ENCODE results near the gene RAE1.

The RAE1 gene

DNA sequence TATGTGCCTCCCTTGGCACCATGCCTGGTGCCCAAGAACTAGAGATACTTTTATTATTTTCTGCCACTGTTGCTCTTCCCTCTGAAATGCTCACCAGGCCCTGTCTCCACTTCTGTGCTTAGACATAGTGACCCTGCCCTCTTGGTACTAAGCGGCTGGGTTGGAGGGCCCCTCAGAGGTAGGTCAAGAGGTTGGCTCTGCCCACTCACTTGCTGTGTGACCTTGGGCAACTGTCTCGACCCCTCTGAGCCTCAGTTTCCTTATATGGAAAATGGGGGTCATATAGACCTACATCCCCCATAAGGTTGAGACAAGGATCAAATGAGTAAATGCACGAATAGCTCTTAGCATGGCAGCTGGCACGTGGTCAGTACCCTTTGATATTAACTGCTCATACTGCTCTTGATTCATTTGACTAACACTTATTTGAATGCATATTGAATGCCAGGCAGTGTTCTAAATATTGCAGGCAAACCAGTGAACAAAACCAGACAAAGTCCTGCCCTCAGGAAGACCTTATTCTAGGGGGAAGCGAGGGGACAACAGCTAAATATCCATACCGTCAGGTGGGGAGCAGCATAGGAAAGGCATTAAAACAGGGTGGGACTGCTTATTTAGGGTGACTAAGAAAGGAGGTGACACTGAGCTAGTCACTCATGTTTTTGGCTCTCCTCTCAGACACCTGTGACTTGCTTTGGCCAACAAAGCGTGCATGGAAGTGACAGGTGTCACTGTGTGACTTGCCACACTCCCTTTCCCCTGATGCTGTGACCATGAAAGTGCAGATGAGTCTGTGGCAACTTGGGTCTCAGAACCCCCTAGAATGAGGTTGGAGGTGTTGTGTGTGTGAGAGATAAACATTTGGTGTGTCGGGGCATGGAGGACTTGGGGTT, 35.7 kb upstream of the RAE1 start:
- H3K4me2 ChIP-seq, result peak overlapping the region in 3 of 11 experiments; percentile 10 to 24 (median 21); a peak in 1 of 22 replicates
- TF ChIP-seq Cebpa-rat (IDR thresholded peaks at IDR 0.05), result no peak
- no peak overlapping the region for H3K27ac ChIP-seq
- H3K9ac ChIP-seq, result no peak overlapping the region
- no peaks in the 10 kb centered on the region for H3K9me3 ChIP-seq (replicated peaks in 1 of 11)
- H4K20me1 ChIP-seq, result no peaks in the 10 kb centered on the region; a peak in 1 of 22 replicates
- peaks cover 4 to 37% (median 26%) of the 10 kb centered on the region in 10 experiments; a peak in 17 of 20 replicates for H3K4me1 ChIP-seq
- no peak overlapping the region for H3K4me3 ChIP-seq
- peaks cover 0 to 6% (median 0%) of the 10 kb centered on the region in 11 experiments; a peak in 1 of 22 replicates for H3K27me3 ChIP-seq
- H3K36me3 ChIP-seq, result no peaks in the 10 kb centered on the region

DNA sequence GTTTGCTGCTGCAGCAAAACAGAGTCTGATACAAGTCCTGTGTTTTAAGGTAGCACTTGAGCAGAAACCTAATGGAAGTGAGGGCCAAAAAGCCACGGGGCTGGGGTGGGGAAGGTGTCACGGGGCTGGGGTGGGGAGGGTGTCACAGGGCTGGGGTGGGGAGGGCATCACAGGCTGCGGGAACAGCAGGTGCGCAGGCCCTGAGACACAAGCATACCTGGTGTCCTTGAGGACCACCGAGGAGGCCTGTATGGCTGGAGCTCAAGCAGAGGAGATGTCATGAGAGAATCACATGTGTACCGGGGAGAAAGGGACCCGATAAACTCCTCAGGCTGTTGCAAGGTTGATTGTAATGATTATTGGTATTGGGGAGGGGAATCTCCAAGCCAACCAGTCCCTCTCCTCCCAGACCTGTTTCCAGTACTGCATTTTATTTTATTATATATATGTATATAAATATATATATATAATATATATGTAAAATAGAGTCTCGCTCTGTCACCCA, 35.0 kb upstream of the RAE1 start:
- no peak overlapping the region for H3K9ac ChIP-seq
- no peaks in the 10 kb centered on the region; a peak in 1 of 22 replicates for H4K20me1 ChIP-seq
- H3K4me1 ChIP-seq, result peaks cover 4 to 37% (median 26%) of the 10 kb centered on the region in 10 experiments; a peak in 17 of 20 replicates
- no peaks in the 10 kb centered on the region for H3K36me3 ChIP-seq
- peak overlapping the region in 6 of 11 experiments; percentile 59 to 86 (median 76); a peak in 9 of 22 replicates for H3K4me2 ChIP-seq
- H3K4me3 ChIP-seq, result no peak overlapping the region
- TF ChIP-seq Cebpa-rat (IDR thresholded peaks at IDR 0.05), result no peak
- H3K27me3 ChIP-seq, result peaks cover 0 to 6% (median 0%) of the 10 kb centered on the region in 11 experiments; a peak in 1 of 22 replicates
- H3K9me3 ChIP-seq (replicated peaks in 1 of 11), result no peaks in the 10 kb centered on the region
- no peak overlapping the region for H3K27ac ChIP-seq

DNA sequence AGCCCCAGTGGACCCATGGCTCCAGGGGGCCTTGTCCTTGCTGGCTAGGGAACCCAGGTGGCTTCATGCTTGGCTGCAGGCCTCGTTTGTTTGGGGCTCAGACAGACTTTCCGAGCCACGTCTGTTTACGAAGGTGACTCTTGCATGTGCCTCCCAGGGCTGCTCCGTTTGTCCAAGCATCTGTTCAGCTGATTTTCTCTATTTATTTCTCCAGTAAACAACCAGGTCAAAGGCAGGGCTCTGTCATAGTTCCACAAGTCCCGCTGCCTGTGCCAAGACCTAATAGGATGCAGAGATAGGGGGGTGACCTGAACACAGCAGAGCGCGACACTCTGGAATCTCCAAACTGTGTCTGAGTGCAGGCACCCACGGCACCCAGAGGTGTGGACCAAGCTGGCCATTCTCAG, 34.3 kb upstream of the RAE1 start:
- Histone ChIP-seq H3K27me3 (peaks cover 0 to 6% (median 0%) of the 10 kb centered on the region in 11 experiments; a peak in 1 of 22 replicates), H3K4me2 (peak overlapping the region in 10 of 11 experiments; percentile 37 to 86 (median 72); a peak in 19 of 22 replicates), H4K20me1 (no peaks in the 10 kb centered on the region; a peak in 1 of 22 replicates), H3K9ac (peak overlapping the region in 3 of 11 experiments; percentile 0 to 35 (median 15); a peak in 2 of 22 replicates), H3K27ac (peak overlapping the region in 2 of 11 experiments; percentile 21 to 35; a peak in 2 of 22 replicates), H3K4me3 (no peak overlapping the region), H3K36me3 (no peaks in the 10 kb centered on the region), H3K9me3 (replicated peaks in 1 of 11) (no peaks in the 10 kb centered on the region), H3K4me1 (peaks cover 4 to 44% (median 26%) of the 10 kb centered on the region in 10 experiments; a peak in 17 of 20 replicates)
- no peak for TF ChIP-seq Cebpa-rat (IDR thresholded peaks at IDR 0.05)

DNA sequence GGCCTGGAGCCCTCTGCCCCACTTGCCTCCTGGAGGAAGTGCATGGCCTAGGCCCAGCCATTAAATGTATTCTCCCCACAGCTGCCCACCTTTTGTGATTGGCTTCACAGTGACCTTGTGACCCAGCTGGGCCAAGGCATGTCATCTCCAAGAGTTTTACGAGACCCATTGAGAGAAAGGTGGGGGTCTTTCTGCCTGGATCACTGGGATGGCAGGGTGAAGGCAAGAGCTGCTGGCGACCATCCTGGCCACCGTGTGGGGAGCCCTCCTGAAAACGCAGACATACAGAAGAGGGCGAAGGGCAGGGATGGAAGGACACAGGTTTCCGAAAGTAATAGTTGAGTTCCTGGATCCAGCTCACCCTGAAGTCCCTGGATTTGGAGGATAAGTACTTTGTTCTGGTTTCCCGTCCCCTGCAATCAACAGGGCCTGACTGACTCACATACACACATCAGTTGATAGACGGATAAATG, 33.7 kb upstream of the RAE1 start:
- no peak for TF ChIP-seq Cebpa-rat (IDR thresholded peaks at IDR 0.05)
- peak overlapping the region in 3 of 11 experiments; percentile 21 to 35 (median 31); a peak in 4 of 22 replicates for H3K27ac ChIP-seq
- no peaks in the 10 kb centered on the region; a peak in 1 of 22 replicates for H4K20me1 ChIP-seq

DNA sequence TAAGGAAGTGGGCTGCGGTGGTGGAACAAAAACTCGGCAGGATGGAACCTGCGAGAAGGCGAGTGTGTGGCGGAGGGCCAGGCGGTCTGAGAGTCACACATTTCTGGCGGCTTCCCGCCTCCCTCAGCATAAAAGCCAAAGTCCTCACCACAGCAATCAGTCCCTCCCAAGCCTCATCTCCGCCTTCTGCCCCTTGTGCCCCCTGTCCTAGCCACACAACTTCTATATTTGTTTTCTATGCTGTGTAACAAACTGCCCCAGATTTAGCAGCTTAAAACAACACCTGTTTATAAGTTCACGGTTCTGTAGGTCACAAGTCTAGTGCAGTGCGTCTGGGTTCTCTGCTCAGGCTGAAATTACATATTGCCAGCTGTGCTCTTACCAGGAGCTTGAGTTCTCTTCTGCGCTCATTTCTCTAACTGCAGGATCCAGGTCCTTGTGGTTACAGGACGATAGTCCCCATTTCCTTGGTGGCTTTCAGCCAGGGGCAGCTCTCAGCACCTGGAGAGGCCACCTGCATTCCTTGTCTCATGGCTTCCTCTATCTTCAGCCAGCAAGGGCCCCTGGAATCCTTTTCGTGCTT, 33.2 kb upstream of the RAE1 start:
- Histone ChIP-seq H3K4me2 (peak overlapping the region in 9 of 11 experiments; percentile 44 to 86 (median 75); a peak in 19 of 22 replicates), H4K20me1 (no peaks in the 10 kb centered on the region; a peak in 1 of 22 replicates), H3K9me3 (replicated peaks in 1 of 11) (no peaks in the 10 kb centered on the region), H3K27me3 (peaks cover 0 to 6% (median 0%) of the 10 kb centered on the region in 11 experiments; a peak in 1 of 22 replicates), H3K4me1 (peaks cover 5 to 55% (median 32%) of the 10 kb centered on the region in 10 experiments; a peak in 18 of 20 replicates), H3K27ac (peak overlapping the region in 3 of 11 experiments; percentile 21 to 35 (median 31); a peak in 4 of 22 replicates), H3K36me3 (no peaks in the 10 kb centered on the region), H3K9ac (no peak overlapping the region), H3K4me3 (no peak overlapping the region)
- TF ChIP-seq Cebpa-rat (IDR thresholded peaks at IDR 0.05), result no peak

More for the DNA sequence above, 33.7 kb upstream of the RAE1 start:
- Histone ChIP-seq H3K36me3 (no peaks in the 10 kb centered on the region), H3K4me3 (no peak overlapping the region), H3K27me3 (peaks cover 0 to 6% (median 0%) of the 10 kb centered on the region in 11 experiments; a peak in 1 of 22 replicates), H3K4me1 (peaks cover 4 to 50% (median 27%) of the 10 kb centered on the region in 10 experiments; a peak in 17 of 20 replicates), H3K9ac (0 out of 22 replicates have a peak overlapping the region, but pooled peaks of 2 of the 11 experiments have one; percentile 0 to 15), H3K4me2 (peak overlapping the region in 10 of 11 experiments; percentile 24 to 86 (median 72); a peak in 19 of 22 replicates), H3K9me3 (replicated peaks in 1 of 11) (no peaks in the 10 kb centered on the region)

DNA sequence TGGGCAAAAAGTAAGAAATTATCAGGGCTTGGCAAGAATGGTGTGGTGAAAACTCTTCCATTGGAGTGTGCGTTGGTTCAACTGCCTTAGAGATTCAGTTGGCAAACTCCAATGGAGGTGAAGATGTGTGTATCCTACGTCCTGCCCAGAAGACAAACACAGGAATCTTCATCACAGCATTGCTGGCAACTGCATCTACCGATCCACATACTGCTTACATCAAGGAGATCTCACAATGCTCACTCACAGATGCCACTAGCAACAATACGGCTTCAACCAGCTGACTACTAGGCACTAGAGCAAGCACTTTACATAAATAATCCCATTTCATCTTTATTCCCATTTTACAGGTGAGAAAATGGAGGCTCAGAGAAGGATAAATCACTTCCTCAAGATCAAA, 31.5 kb upstream of the RAE1 start:
- Histone ChIP-seq H3K9ac (no peak overlapping the region), H4K20me1 (no peaks in the 10 kb centered on the region; a peak in 1 of 22 replicates), H3K36me3 (no peaks in the 10 kb centered on the region), H3K27me3 (peaks cover 0 to 6% (median 0%) of the 10 kb centered on the region in 11 experiments; a peak in 1 of 22 replicates), H3K27ac (no peak overlapping the region), H3K4me2 (no peak overlapping the region), H3K4me1 (peaks cover 9 to 64% (median 40%) of the 10 kb centered on the region in 10 experiments; a peak in 18 of 20 replicates), H3K4me3 (no peak overlapping the region), H3K9me3 (replicated peaks in 1 of 11) (no peaks in the 10 kb centered on the region)
- no peak for TF ChIP-seq Cebpa-rat (IDR thresholded peaks at IDR 0.05)

DNA sequence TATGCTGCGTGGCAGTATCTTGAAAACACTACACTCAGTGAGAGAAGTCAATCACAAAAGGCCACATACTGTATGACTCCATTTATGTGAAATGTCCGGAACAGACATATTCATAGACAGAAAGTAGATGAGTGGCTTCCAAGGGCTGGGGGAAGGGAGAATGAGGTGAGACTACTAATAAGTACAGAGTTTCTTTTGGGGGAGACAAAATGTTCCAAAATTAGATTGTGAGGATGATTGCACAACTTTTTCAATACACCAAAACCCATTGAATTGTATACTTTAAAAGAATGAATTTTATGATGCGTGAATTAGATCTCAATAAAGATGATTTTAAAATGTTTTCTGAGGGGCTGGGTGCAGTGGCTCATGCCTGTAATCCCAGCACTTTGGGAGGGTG, 30.7 kb upstream of the RAE1 start:
- peak in 2 of 11 experiments; percentile 15 to 40; a peak in 1 of 22 replicates for TF ChIP-seq Cebpa-rat (IDR thresholded peaks at IDR 0.05)
- Histone ChIP-seq H3K27ac (no peak overlapping the region), H4K20me1 (no peaks in the 10 kb centered on the region; a peak in 1 of 22 replicates), H3K36me3 (no peaks in the 10 kb centered on the region), H3K9ac (no peak overlapping the region), H3K4me3 (no peak overlapping the region), H3K9me3 (replicated peaks in 1 of 11) (no peaks in the 10 kb centered on the region), H3K27me3 (peaks cover 0 to 7% (median 0%) of the 10 kb centered on the region in 11 experiments; a peak in 3 of 22 replicates), H3K4me1 (peaks cover 9 to 63% (median 40%) of the 10 kb centered on the region in 10 experiments; a peak in 18 of 20 replicates), H3K4me2 (no peak overlapping the region)

DNA sequence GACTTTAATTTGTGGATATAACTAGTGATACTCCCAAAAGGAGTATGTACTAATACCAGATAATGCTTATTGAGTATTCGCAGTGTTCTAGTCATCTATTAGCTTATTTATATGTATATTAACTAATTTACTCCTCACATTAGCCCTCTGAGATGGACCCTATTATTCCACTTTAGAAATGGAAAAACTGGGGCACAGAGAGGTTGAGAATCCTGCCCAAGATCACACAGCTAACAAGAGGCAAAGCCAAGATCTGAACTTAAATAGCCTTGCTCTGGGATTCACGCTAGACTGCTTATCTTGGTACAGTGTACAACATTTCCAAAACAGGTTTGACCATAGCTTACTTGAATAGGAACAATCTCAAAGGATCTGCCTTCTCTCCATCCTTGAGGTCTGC, 29.9 kb upstream of the RAE1 start:
- no peak for TF ChIP-seq Cebpa-rat (IDR thresholded peaks at IDR 0.05)
- H3K27me3 ChIP-seq, result peaks cover 0 to 14% (median 6%) of the 10 kb centered on the region in 11 experiments; a peak in 8 of 22 replicates

More for the DNA sequence above, 29.9 kb upstream of the RAE1 start:
- H3K4me2 ChIP-seq, result no peak overlapping the region
- H4K20me1 ChIP-seq, result no peaks in the 10 kb centered on the region; a peak in 1 of 22 replicates
- no peaks in the 10 kb centered on the region for H3K9me3 ChIP-seq (replicated peaks in 1 of 11)
- no peak overlapping the region for H3K4me3 ChIP-seq
- H3K36me3 ChIP-seq, result no peaks in the 10 kb centered on the region
- H3K9ac ChIP-seq, result no peak overlapping the region
- H3K4me1 ChIP-seq, result peaks cover 9 to 55% (median 36%) of the 10 kb centered on the region in 10 experiments; a peak in 18 of 20 replicates
- H3K27ac ChIP-seq, result no peak overlapping the region

Data from BLaER1 treated with 17β-estradiol and CSF1 and Interleukin-3, amounts not matched to agents 10 nM and 100 nM (cell line).